ENCODE data around the gene CMTM6.
A peak's percentile ranks its signal among the peaks of the same experiment; 100 is the strongest.
"Not testable (repeated sequence)": the region's sequence is repeated elsewhere in the genome, so short reads cannot be mapped to it uniquely, and the experiment has no call there.

Gene CMTM6, protein sequence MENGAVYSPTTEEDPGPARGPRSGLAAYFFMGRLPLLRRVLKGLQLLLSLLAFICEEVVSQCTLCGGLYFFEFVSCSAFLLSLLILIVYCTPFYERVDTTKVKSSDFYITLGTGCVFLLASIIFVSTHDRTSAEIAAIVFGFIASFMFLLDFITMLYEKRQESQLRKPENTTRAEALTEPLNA

DNA sequence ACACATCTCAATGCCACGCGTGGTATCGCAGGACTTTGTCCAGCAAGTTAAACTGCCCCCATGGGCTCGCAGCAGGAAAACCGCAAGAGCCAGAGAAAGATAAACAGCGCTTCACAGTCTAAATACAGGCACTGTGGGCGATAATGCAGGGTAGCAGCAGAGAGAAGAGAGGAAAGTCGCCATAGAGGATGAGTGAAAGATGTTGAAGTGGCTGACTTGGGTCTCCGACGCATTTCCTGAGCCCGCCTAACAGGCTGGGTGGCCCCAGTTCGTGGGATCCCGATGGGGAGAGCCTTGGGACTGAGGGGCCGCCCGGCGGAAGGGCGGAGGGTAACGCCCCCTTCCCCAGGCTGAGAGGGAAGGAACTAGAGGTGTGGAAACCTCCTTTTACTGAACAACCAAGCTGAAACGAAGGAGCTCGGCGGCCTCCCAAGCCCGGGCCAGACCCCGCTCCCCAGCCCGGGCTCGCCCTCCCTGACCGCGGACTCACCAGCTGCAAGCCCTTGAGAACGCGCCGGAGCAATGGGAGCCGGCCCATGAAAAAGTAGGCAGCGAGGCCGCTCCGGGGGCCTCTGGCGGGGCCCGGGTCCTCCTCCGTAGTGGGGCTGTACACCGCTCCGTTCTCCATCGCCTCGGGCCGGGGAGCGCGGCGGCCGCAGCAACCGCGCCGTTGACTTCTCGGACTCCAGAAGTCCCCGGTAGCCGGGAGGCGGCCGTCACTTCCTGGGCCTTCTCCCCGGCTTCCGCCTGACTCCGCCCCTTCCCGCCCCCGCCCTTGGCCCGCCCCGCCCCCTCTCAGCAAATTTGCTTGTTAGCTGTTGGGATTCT, at the start of gene CMTM6:
Gene CMTM6 (minus strand): TSS at position 735 of the 828 bp plus-strand sequence. CDS start 107 bp downstream, at position 628.
- H3K4me3 Mint-ChIP-seq = peak within 1 kb of the TSS; percentile 97
- H3K27me3 Mint-ChIP-seq = no peaks in the 10 kb centered on the region
- ATAC-seq (replicated peaks; ENCODE audit: extremely low read depth, poor library complexity, severe bottlenecking) = peak; percentile 79
- peak within 1 kb of the TSS; percentile 95 for H3K27ac Mint-ChIP-seq (ENCODE audit: low read depth)
- peak; percentile 48 to 54 for DNase-seq (ENCODE audit: low spot score in 2 of 2)
- peaks cover 35% of the 10 kb centered on the region for H3K4me1 Mint-ChIP-seq
- H3K36me3 Mint-ChIP-seq (ENCODE audit: insufficient read depth) = peaks cover 20% of the 10 kb centered on the region
- no peaks in the 10 kb centered on the region for H3K9me3 Mint-ChIP-seq

DNA sequence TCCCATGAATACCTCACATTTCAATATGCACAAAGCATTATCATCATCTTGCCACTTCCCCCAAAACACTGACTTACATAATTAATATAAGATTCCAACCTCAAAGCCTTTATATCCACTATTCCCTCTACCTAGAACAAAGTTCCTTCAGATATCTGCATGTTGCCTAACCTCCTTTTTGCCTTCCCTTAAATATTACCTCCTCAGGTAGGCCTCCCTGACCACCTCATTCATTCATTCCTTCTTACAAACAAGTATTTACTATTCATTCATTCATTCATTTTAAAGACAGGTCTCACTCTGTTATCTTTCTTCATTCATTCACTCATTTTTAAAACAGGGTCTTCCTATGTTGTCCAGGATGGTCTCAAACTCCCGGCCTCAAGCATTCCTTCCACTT, 49.4 kb upstream of the CMTM6 start:
- Mint-ChIP-seq H3K4me3 (no peak overlapping the region), H3K9me3 (no peaks in the 10 kb centered on the region), H3K4me1 (peaks cover 45% of the 10 kb centered on the region), H3K36me3 (ENCODE audit: insufficient read depth) (peaks cover 3% of the 10 kb centered on the region), H3K27me3 (no peaks in the 10 kb centered on the region), H3K27ac (ENCODE audit: low read depth) (peak overlapping the region; percentile 78)
- ATAC-seq (replicated peaks; ENCODE audit: extremely low read depth, poor library complexity, severe bottlenecking) (no peak), DNase-seq (ENCODE audit: low spot score in 2 of 2) (no peak)

DNA sequence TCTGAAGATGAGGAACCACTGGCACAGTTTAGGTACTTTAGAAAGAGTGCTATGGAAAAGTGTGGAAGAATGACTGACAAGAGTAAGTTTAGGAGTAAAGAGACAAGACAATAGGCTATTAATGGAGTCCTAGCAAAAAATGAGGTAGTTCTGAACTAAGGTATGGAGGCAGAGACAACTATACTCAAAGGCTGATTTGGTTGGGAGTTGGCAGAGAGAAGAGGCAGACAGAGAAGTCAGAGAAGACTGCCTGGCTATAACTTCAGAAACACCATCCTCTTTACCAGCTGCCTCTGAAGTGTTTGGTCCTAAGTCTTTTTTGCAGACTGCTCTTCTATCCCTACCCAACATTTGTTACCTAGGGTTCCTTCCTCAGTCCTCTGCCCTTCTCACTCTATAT, 48.8 kb upstream of the CMTM6 start:
- peaks cover 4% of the 10 kb centered on the region for H3K36me3 Mint-ChIP-seq (ENCODE audit: insufficient read depth)
- H3K9me3 Mint-ChIP-seq = no peaks in the 10 kb centered on the region
- H3K27me3 Mint-ChIP-seq = no peaks in the 10 kb centered on the region
- H3K4me1 Mint-ChIP-seq = peaks cover 43% of the 10 kb centered on the region
- H3K4me3 Mint-ChIP-seq = no peak overlapping the region
- no peak overlapping the region for H3K27ac Mint-ChIP-seq (ENCODE audit: low read depth)
- ATAC-seq (replicated peaks; ENCODE audit: extremely low read depth, poor library complexity, severe bottlenecking) (no peak), DNase-seq (ENCODE audit: low spot score in 2 of 2) (no peak)

DNA sequence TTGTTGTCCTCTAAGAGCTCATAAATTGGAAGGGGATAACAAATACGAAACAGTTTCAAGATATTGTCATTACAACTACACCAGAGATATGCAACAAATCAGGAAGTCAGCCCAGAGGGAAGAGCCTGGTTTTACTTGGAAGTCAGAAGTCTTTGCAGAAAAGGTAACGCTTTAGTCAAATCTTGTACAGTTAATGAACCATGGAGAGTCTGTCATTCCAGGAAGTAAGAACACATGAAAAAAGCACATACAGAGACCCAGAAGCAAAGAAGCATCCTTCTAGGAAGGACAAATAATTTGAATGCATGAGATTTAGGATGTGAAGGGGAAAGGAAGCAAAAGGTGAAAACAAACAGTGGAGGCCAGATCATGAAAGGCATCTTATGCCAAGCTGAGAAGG, 48.4 kb upstream of the CMTM6 start:
- Mint-ChIP-seq H3K4me3 (no peak overlapping the region), H3K4me1 (peaks cover 41% of the 10 kb centered on the region), H3K27me3 (no peaks in the 10 kb centered on the region), H3K9me3 (no peaks in the 10 kb centered on the region), H3K27ac (ENCODE audit: low read depth) (no peak overlapping the region), H3K36me3 (ENCODE audit: insufficient read depth) (peaks cover 8% of the 10 kb centered on the region)
- no peak for ATAC-seq (replicated peaks; ENCODE audit: extremely low read depth, poor library complexity, severe bottlenecking)
- DNase-seq (ENCODE audit: low spot score in 2 of 2) = no peak

DNA sequence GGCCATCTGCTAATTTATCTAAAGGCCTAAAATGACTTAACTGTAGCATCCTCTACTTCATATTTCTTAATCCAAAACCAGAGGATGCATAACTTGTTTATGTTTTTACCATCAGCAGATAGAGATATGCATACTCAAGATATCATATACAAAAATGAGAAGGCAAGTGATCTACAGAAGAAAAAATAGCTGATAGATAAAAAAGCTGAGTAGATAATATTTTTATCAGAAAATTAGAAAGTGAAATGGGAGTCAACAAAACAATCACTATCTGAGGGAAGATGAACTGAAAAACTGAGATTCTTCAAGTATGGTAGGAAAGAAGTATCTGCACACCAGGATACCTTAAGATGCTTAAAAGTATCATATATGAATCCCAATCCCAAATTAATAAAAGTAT, 42.7 kb upstream of the CMTM6 start:
- peaks cover 24% of the 10 kb centered on the region for H3K36me3 Mint-ChIP-seq (ENCODE audit: insufficient read depth)
- DNase-seq (ENCODE audit: low spot score in 2 of 2) = no peak
- H3K9me3 Mint-ChIP-seq = no peaks in the 10 kb centered on the region
- H3K4me3 Mint-ChIP-seq = no peak overlapping the region
- H3K27me3 Mint-ChIP-seq = no peaks in the 10 kb centered on the region
- peaks cover 18% of the 10 kb centered on the region for H3K4me1 Mint-ChIP-seq
- H3K27ac Mint-ChIP-seq (ENCODE audit: low read depth) = peak overlapping the region; percentile 22
- no peak for ATAC-seq (replicated peaks; ENCODE audit: extremely low read depth, poor library complexity, severe bottlenecking)

DNA sequence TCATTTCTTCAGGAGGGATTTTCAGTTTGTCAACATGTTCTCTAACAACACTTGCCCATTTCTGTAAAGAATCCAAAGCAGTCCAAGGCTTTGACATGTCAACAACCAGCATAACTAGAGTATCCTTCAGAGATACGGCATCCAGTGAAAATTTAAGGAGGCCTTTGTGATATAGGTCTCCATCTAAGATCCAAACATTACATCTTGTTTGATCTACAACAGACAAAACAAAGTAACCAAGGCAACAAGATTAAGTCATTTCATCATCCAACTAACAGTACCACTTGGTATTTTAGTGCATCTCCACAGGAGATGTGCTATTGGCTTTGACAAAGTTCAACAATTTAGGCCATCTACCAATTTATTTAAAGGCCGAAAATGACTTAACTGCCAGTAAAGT, 42.2 kb upstream of the CMTM6 start:
- Mint-ChIP-seq H3K4me1 (peaks cover 18% of the 10 kb centered on the region), H3K36me3 (ENCODE audit: insufficient read depth) (peaks cover 25% of the 10 kb centered on the region), H3K9me3 (no peaks in the 10 kb centered on the region), H3K27me3 (no peaks in the 10 kb centered on the region), H3K4me3 (no peak overlapping the region), H3K27ac (ENCODE audit: low read depth) (peak overlapping the region; percentile 22)
- DNase-seq (ENCODE audit: low spot score in 2 of 2) (no peak), ATAC-seq (replicated peaks; ENCODE audit: extremely low read depth, poor library complexity, severe bottlenecking) (no peak)

DNA sequence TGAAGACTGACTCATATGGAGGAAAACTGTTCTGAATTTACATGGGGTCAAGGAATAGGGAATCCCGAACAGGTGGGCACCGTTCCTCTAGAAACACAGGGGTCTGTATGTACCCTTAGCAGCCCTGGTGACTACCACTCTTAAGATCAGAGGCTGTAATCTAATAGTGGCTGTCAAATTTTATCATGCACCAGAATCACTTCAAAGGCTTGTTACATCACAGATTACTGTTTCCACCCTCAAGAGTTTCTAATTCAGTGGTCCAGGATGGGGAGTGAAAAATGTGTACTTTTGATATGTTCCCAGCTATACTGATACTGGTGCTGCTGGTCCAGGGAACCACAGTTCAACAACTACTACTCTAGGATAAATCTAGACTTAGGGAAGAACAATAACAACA, 40.2 kb upstream of the CMTM6 start:
- no peak overlapping the region for H3K27ac Mint-ChIP-seq (ENCODE audit: low read depth)
- no peak overlapping the region for H3K4me3 Mint-ChIP-seq
- H3K36me3 Mint-ChIP-seq (ENCODE audit: insufficient read depth) = peaks cover 32% of the 10 kb centered on the region
- ATAC-seq (replicated peaks; ENCODE audit: extremely low read depth, poor library complexity, severe bottlenecking) (no peak), DNase-seq (ENCODE audit: low spot score in 2 of 2) (no peak)
- H3K27me3 Mint-ChIP-seq = no peaks in the 10 kb centered on the region
- H3K4me1 Mint-ChIP-seq = peaks cover 11% of the 10 kb centered on the region
- no peaks in the 10 kb centered on the region for H3K9me3 Mint-ChIP-seq

DNA sequence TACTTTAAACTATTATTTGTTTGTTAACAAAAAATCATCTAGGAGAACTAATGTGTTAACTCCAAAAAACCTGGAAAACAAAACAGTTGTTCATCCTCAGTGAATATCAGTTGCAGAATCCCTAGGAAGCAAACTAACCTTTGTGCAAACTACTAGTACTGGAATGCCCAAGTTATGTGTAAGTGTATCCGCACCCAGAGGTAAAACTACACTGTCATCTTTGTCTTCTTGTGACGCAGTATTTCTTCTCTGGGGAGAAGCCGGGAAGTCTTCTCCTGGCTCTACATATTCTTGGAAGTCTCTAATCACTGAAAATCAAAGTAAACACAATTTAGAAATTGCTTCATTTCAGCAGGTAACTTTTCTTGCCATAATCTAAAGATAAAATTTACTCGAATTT, 38.2 kb upstream of the CMTM6 start:
- Mint-ChIP-seq H3K36me3 (ENCODE audit: insufficient read depth) (peaks cover 28% of the 10 kb centered on the region), H3K27me3 (no peaks in the 10 kb centered on the region), H3K4me1 (peaks cover 5% of the 10 kb centered on the region), H3K9me3 (no peaks in the 10 kb centered on the region), H3K27ac (ENCODE audit: low read depth) (no peak overlapping the region), H3K4me3 (no peak overlapping the region)
- no peak for ATAC-seq (replicated peaks; ENCODE audit: extremely low read depth, poor library complexity, severe bottlenecking)
- DNase-seq (ENCODE audit: low spot score in 2 of 2) = no peak

DNA sequence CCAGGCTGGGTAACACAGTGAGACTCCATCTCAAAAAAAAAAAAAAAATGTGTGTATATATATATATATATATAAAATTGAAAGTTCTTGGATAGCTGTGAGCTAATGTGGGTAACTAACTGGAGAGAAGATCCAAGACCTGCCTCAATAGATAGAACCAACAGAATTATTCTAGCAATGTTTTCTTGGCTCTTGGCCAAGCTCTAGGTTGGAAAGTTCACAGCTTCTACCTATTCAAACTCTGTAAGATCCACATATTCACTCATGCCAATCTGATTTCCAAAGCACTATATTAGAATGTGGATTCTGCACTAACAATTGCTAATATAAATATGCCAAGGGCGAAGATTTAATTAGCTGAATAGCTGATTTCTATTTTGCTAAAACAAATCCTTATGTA, 29.8 kb upstream of the CMTM6 start:
- DNase-seq (ENCODE audit: low spot score in 2 of 2) (no peak), ATAC-seq (replicated peaks; ENCODE audit: extremely low read depth, poor library complexity, severe bottlenecking) (no peak)
- peaks cover 28% of the 10 kb centered on the region for H3K36me3 Mint-ChIP-seq (ENCODE audit: insufficient read depth)
- H3K27me3 Mint-ChIP-seq = no peaks in the 10 kb centered on the region
- no peaks in the 10 kb centered on the region for H3K9me3 Mint-ChIP-seq
- no peak overlapping the region for H3K4me3 Mint-ChIP-seq
- H3K27ac Mint-ChIP-seq (ENCODE audit: low read depth) = no peak overlapping the region
- peaks cover 5% of the 10 kb centered on the region for H3K4me1 Mint-ChIP-seq

DNA sequence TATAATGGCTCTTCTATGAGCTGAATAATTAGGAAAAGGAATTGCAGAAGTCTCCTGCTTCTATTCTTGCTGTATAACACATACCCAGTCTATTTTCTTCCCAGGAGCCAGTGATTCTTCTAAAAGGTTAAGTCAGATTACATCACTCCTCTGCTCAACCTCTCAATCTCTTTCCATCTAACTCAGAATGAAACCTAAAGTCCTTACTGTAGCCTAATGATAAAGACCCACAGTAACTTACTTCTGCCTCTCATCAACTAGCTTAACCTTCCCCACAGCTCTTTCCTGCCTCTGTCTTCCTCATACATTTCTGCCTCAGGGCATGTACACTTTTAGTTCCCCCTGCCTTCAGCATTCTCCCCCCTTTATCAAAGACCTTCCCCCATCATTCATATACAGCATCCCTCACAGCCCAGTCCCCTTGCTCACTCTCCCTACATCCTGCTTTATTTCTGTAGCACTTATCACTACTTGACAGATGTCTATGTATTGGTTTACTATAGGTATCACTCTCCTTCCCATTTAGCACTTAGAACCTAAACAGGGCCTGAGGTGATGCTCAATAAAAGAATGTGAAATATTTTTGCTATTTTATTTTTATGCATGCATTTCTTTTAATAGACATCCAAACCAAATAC, 28.5 kb upstream of the CMTM6 start:
- no peak for DNase-seq (ENCODE audit: low spot score in 2 of 2)
- Mint-ChIP-seq H3K9me3 (no peaks in the 10 kb centered on the region), H3K4me1 (peaks cover 5% of the 10 kb centered on the region), H3K36me3 (ENCODE audit: insufficient read depth) (peaks cover 35% of the 10 kb centered on the region), H3K4me3 (no peak overlapping the region), H3K27ac (ENCODE audit: low read depth) (peak overlapping the region; percentile 9), H3K27me3 (no peaks in the 10 kb centered on the region)
- no peak for ATAC-seq (replicated peaks; ENCODE audit: extremely low read depth, poor library complexity, severe bottlenecking)

DNA sequence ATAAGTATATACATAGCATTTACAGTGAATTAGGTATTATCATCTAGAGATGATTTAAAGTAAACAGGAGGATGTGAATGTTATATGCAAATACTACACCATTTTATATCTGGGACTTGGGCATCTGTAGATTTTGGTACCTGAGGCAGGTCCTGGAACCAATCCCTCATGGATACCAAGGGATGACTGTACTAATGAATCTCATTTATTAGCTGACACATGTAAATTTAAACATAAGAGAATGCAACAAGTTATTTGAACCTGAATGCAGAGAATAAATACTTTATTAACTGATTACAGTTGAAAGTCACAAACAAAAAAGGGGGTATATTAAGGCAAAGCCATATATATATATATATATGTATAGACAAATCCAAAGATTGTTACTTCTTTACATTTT, 23.1 kb upstream of the CMTM6 start:
- Mint-ChIP-seq H3K9me3 (no peaks in the 10 kb centered on the region), H3K27ac (ENCODE audit: low read depth) (no peak overlapping the region), H3K4me3 (no peak overlapping the region), H3K27me3 (no peaks in the 10 kb centered on the region), H3K36me3 (ENCODE audit: insufficient read depth) (peaks cover 33% of the 10 kb centered on the region), H3K4me1 (no peaks in the 10 kb centered on the region)
- DNase-seq (ENCODE audit: low spot score in 2 of 2) (no peak), ATAC-seq (replicated peaks; ENCODE audit: extremely low read depth, poor library complexity, severe bottlenecking) (no peak)

DNA sequence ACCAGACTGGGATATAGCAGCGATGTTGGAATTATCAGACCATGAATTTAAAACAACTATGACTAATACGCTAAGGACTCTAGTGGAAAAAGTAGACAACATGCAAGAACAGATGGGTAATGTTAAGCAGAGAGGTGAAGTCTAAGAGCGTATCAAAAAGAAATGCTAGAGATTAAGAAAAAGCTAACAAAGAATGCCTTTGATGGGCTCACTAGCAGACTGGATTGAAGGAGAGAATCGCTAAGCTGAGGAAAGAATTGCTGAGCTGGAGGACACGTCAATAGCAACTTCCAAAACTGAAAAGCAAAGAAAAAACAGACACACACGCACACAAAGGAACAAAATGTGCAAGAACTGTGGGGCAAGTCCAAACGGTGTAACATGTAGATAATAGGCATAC, 20.0 kb upstream of the CMTM6 start:
- Mint-ChIP-seq H3K4me3 (no peak overlapping the region), H3K9me3 (no peaks in the 10 kb centered on the region), H3K27ac (ENCODE audit: low read depth) (no peak overlapping the region), H3K36me3 (ENCODE audit: insufficient read depth) (peaks cover 26% of the 10 kb centered on the region), H3K4me1 (peaks cover 5% of the 10 kb centered on the region), H3K27me3 (no peaks in the 10 kb centered on the region)
- DNase-seq (ENCODE audit: low spot score in 2 of 2) (no peak), ATAC-seq (replicated peaks; ENCODE audit: extremely low read depth, poor library complexity, severe bottlenecking) (no peak)

DNA sequence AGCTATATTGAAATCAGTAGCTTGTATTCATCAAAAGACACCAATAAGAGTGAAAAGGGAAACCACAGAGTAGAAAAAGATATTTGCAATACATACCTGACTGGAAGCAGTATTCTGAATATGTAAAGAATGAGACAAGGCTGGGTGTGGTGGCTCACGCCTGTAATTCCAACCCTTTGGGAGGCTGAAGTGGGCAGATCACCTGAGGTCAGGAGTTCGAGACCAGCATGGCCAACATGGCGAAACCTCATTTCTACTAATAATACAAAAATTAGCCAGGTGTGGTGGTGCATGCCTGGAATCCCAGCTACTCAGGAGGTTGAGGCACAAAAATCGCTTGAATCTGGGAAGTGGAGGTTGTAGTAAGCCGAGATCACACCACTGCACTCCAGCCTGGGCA, 16.3 kb upstream of the CMTM6 start:
- H3K4me3 Mint-ChIP-seq; DNase-seq (ENCODE audit: low spot score in 2 of 2); ATAC-seq (replicated peaks; ENCODE audit: extremely low read depth, poor library complexity, severe bottlenecking): not testable (repeated sequence)

More for the DNA sequence above, 16.3 kb upstream of the CMTM6 start:
- H3K27me3 Mint-ChIP-seq; H3K36me3 Mint-ChIP-seq (ENCODE audit: insufficient read depth); H3K9me3 Mint-ChIP-seq; H3K4me1 Mint-ChIP-seq: not testable (repeated sequence)
- peak overlapping the region; percentile 17 for H3K27ac Mint-ChIP-seq (ENCODE audit: low read depth)

Measured in central memory CD8-positive, alpha-beta T cell (primary cell).